Epidermal melanocyte (primary cell): ENCODE data around the gene POLR1A.

ENCODE experiments used
- DNase-seq: peaks from one replicate; pipeline ENCODE4 v3.0.0; 2011; ENCODE audit warnings: low spot score; ENCODE audit not compliant: insufficient read length

The POLR1A gene

GRCh38 chr2:86023366-86023712 lies 82.3 kb downstream of the POLR1A start:
- DNase-seq = no peak

- no peak for DNase-seq
These were observed 82.9 kb downstream of the POLR1A start for GRCh38 chr2:86022661-86023365.

- DNase-seq = no peak
These were observed 84.0 kb downstream of the POLR1A start for GRCh38 chr2:86021396-86022378.

GRCh38 chr2:86020984-86021383 lies 84.7 kb downstream of the POLR1A start:
- peak; percentile 47 for DNase-seq

GRCh38 chr2:86019121-86019520 lies 86.6 kb downstream of the POLR1A start:
- DNase-seq = no peak

- no peak for DNase-seq
These were observed 87.5 kb downstream of the POLR1A start for GRCh38 chr2:86017901-86018896.

GRCh38 chr2:86016581-86016980 lies 89.1 kb downstream of the POLR1A start:
- DNase-seq = no peak

GRCh38 chr2:86015699-86016098 lies 90.0 kb downstream of the POLR1A start:
- no peak for DNase-seq

- DNase-seq = no peak
These were observed 90.7 kb downstream of the POLR1A start for GRCh38 chr2:86015006-86015405.

GRCh38 chr2:86014493-86014892 lies 91.2 kb downstream of the POLR1A start:
- no peak for DNase-seq

GRCh38 chr2:86012007-86012712 lies 93.5 kb downstream of the POLR1A start:
- no peak for DNase-seq

- no peak for DNase-seq
These were observed 94.2 kb downstream of the POLR1A start for GRCh38 chr2:86011449-86011941.

- no peak for DNase-seq
These were observed 95.6 kb downstream of the POLR1A start for GRCh38 chr2:86010083-86010482.

GRCh38 chr2:86006524-86006923 lies 99.2 kb downstream of the POLR1A start:
- DNase-seq = no peak

- DNase-seq = no peak
These were observed 101.7 kb downstream of the POLR1A start for GRCh38 chr2:86003967-86004366.

GRCh38 chr2:86003104-86003503 lies 102.6 kb downstream of the POLR1A start:
- DNase-seq = no peak

- DNase-seq = no peak
These were observed 103.3 kb downstream of the POLR1A start for GRCh38 chr2:86002375-86002774.

- no peak for DNase-seq
These were observed 104.4 kb downstream of the POLR1A start for GRCh38 chr2:86001326-86001725.

GRCh38 chr2:86000938-86001312 lies 104.8 kb downstream of the POLR1A start:
- DNase-seq = no peak

- no peak for DNase-seq
These were observed 105.4 kb downstream of the POLR1A start for GRCh38 chr2:86000131-86000937.
